ENCODE measurements around the gene MICAL3.
"Not testable (repeated sequence)": the region's sequence is repeated elsewhere in the genome, so short reads cannot be mapped to it uniquely, and the experiment has no call there.

MICAL3 gene

DNA sequence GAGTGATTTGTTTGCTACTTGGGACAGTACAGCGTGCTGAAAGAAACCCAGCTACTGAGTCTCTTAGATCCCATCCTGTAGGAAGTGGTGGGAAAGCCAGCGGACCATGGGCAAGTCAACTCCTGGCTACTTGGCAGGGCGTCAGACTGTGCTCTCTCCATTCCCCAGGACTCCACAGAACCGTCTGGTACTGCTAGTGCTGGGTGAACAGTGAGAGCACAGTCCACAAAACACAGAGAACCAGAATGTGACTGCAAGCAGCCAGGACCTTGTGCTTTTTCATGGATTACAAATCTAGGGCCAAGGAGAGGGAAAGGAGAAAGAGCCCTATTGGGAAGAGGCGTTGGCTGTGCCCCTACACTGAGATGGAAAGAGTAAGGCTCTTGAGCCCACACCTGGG lies 260.3 kb downstream of the MICAL3 start:
- H3K4me3 ChIP-seq (ENCODE audit: low read depth, low read length), result no peak overlapping the region
- TF ChIP-seq, protein P1, sequence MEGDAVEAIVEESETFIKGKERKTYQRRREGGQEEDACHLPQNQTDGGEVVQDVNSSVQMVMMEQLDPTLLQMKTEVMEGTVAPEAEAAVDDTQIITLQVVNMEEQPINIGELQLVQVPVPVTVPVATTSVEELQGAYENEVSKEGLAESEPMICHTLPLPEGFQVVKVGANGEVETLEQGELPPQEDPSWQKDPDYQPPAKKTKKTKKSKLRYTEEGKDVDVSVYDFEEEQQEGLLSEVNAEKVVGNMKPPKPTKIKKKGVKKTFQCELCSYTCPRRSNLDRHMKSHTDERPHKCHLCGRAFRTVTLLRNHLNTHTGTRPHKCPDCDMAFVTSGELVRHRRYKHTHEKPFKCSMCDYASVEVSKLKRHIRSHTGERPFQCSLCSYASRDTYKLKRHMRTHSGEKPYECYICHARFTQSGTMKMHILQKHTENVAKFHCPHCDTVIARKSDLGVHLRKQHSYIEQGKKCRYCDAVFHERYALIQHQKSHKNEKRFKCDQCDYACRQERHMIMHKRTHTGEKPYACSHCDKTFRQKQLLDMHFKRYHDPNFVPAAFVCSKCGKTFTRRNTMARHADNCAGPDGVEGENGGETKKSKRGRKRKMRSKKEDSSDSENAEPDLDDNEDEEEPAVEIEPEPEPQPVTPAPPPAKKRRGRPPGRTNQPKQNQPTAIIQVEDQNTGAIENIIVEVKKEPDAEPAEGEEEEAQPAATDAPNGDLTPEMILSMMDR (IDR thresholded peaks at IDR 0.05; ENCODE audit: control insufficient read depth, extremely low read depth, insufficient read depth), result no peak
- no peak for DNase-seq (ENCODE audit: low read depth)

DNA sequence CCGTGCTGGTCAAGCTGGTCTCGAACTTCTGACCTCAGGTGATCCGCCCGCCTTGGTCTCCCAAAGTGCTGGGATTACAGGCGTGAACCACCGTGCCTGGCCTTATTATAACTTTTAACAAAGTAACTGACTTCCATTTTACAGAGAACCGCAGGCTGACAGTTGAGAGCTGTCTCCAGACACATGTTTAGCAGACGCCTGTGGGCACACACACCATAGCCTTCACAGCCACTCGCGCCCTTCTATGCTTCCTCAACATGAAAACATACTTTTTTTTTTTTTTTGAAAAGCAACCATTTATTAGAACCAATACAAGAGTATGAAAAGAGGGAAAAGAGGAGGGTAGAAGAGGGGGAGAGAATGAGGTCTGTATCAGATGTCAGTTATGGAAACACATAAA lies 260.9 kb downstream of the MICAL3 start:
- not testable (repeated sequence) for DNase-seq (ENCODE audit: low read depth)

DNA sequence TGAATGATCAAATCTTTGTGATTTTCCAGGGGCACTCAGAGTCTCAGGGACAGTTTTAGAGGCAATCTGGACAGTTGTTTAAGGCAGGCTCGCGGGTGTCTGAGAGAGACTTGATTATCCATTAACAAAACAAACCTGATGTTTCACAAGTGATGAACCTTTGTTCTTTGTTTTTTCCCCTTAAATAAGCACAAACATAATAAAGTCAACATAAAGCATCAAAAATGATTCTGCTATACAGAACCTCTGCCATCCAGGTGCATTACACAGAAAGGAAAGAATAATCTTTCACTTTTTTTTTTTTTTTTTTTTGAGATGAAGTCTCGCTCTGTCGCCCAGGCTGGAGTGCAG lies 263.2 kb downstream of the MICAL3 start:
- DNase-seq (ENCODE audit: low read depth), result no peak
- TF ChIP-seq, protein P1 (IDR thresholded peaks at IDR 0.05; ENCODE audit: control insufficient read depth, extremely low read depth, insufficient read depth), result no peak

More for the DNA sequence above, 260.9 kb downstream of the MICAL3 start:
- H3K4me3 ChIP-seq (ENCODE audit: low read depth, low read length), result not testable (repeated sequence)

GRCh38 chr22:17754233-17754925 lies 270.0 kb downstream of the MICAL3 start:
- DNase-seq (ENCODE audit: low read depth), result no peak
- TF ChIP-seq, protein P1 (IDR thresholded peaks at IDR 0.05; ENCODE audit: control insufficient read depth, extremely low read depth, insufficient read depth), result no peak
- H3K4me3 ChIP-seq (ENCODE audit: low read depth, low read length), result no peak overlapping the region

More for the DNA sequence above, 263.2 kb downstream of the MICAL3 start:
- no peak overlapping the region for H3K4me3 ChIP-seq (ENCODE audit: low read depth, low read length)

GRCh38 chr22:17753401-17753989 lies 270.9 kb downstream of the MICAL3 start:
- no peak for DNase-seq (ENCODE audit: low read depth)
- TF ChIP-seq, protein P1 (IDR thresholded peaks at IDR 0.05; ENCODE audit: control insufficient read depth, extremely low read depth, insufficient read depth), result no peak
- no peak overlapping the region for H3K4me3 ChIP-seq (ENCODE audit: low read depth, low read length)

DNA sequence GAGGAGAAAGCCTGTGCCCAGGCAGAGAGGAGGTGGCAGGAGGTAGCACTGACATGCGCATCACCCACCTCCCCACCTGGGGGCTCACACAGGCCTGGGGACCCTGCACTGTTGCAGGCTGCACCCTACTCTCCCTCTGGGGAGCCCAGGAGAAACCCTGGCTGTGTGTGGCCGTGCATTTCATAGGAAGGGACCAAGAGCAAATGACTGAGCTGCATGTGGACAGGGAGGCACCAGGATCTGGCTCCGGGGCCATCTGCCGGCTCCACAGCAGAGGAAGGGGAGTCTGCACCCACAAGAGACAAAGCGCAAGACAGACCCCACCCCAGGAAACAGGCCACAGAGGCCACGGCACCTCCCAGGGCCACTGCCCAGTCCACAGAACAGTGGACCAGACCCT lies 272.8 kb downstream of the MICAL3 start:
- no peak for DNase-seq (ENCODE audit: low read depth)
- TF ChIP-seq, protein P1 (IDR thresholded peaks at IDR 0.05; ENCODE audit: control insufficient read depth, extremely low read depth, insufficient read depth), result no peak
- H3K4me3 ChIP-seq (ENCODE audit: low read depth, low read length), result no peak overlapping the region

GRCh38 chr22:17749605-17750395 lies 274.6 kb downstream of the MICAL3 start:
- H3K4me3 ChIP-seq (ENCODE audit: low read depth, low read length), result no peak overlapping the region
- TF ChIP-seq, protein P1 (IDR thresholded peaks at IDR 0.05; ENCODE audit: control insufficient read depth, extremely low read depth, insufficient read depth), result no peak
- DNase-seq (ENCODE audit: low read depth), result no peak
